Measurements from ENCODE around the gene RERE.

DNA sequence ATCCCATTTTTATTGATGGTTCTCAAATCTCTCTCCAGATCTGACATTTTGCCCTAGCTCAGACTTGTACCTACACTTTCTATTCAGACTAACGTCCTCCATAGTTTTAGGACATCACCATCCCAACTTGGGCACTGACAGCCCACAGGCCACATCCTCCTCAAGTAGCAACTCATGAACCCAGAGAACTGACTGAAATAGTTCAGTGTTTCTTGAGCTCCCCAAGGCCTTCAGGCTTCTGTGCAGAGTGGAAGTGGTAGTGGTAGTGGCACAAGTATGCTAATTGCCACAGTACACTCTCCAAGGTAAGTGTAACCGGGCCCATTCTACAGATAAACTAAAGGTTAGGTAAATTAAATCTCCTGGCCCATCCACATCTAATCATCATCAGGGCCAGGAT is 387.0 kb downstream of the RERE start:
- TF ChIP-seq, protein P1, sequence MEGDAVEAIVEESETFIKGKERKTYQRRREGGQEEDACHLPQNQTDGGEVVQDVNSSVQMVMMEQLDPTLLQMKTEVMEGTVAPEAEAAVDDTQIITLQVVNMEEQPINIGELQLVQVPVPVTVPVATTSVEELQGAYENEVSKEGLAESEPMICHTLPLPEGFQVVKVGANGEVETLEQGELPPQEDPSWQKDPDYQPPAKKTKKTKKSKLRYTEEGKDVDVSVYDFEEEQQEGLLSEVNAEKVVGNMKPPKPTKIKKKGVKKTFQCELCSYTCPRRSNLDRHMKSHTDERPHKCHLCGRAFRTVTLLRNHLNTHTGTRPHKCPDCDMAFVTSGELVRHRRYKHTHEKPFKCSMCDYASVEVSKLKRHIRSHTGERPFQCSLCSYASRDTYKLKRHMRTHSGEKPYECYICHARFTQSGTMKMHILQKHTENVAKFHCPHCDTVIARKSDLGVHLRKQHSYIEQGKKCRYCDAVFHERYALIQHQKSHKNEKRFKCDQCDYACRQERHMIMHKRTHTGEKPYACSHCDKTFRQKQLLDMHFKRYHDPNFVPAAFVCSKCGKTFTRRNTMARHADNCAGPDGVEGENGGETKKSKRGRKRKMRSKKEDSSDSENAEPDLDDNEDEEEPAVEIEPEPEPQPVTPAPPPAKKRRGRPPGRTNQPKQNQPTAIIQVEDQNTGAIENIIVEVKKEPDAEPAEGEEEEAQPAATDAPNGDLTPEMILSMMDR (IDR thresholded peaks at IDR 0.05): no peak
- TF ChIP-seq POLR2A (IDR thresholded peaks at IDR 0.05): no peak
